LNCaP clone FGC (cell line): Measurements from ENCODE around the gene AGMO.

Source experiments
- DNase-seq: peaks from one replicate; pipeline ENCODE4 v3.0.0-alpha.2; 2011; ENCODE audit warnings: low read depth
- H3K4me3 ChIP-seq: 2 replicates; pipeline ENCODE4 v1.5.1; 2011; ENCODE audit warnings: mild to moderate bottlenecking, low read depth, low read length, control low read depth
- CTCF ChIP-seq: IDR thresholded peaks from 2 replicates; pipeline ENCODE4 v1.5.1; 2012; ENCODE audit warnings: mild to moderate bottlenecking; ENCODE audit not compliant: control insufficient read depth, insufficient read depth; ENCODE audit errors: extremely low read depth

AGMO gene

GRCh38 chr7:15397922-15398760, 163.7 kb downstream of the AGMO start:
- DNase-seq = no peak
- TF ChIP-seq CTCF = no peak
- no peak overlapping the region for H3K4me3 ChIP-seq

- no peak overlapping the region for H3K4me3 ChIP-seq
- DNase-seq = no peak
- no peak for TF ChIP-seq CTCF
Observed at GRCh38 chr7:15397159-15397550, 164.7 kb downstream of the AGMO start.

GRCh38 chr7:15396210-15397158, 165.3 kb downstream of the AGMO start:
- TF ChIP-seq CTCF = no peak
- H3K4me3 ChIP-seq = peak overlapping the region; percentile 40
- no peak for DNase-seq

GRCh38 chr7:15389073-15389472, 172.7 kb downstream of the AGMO start:
- no peak for DNase-seq

GRCh38 chr7:15378494-15379145, 183.2 kb downstream of the AGMO start:
- no peak for TF ChIP-seq CTCF
- H3K4me3 ChIP-seq = no peak overlapping the region
- DNase-seq = no peak

More at GRCh38 chr7:15389073-15389472, 172.7 kb downstream of the AGMO start:
- no peak for TF ChIP-seq CTCF
- H3K4me3 ChIP-seq = no peak overlapping the region

- TF ChIP-seq CTCF = no peak
- DNase-seq = no peak
- no peak overlapping the region for H3K4me3 ChIP-seq
Observed at GRCh38 chr7:15376600-15376999, 185.2 kb downstream of the AGMO start.
